GM21619 (cell line): ENCODE results near the gene ETV2.
A peak's percentile ranks its signal among the peaks of the same experiment; 100 is the strongest.
"Not testable (repeated sequence)": the region's sequence is repeated elsewhere in the genome, so short reads cannot be mapped to it uniquely, and the experiment has no call there.

Source experiments
- ATAC-seq: cut with Tn5 transposase; IDR thresholded peaks from one replicate; pipeline ENCODE4 v1.9.1; 2021; ENCODE audit not compliant: unreplicated experiment

Gene ETV2

DNA sequence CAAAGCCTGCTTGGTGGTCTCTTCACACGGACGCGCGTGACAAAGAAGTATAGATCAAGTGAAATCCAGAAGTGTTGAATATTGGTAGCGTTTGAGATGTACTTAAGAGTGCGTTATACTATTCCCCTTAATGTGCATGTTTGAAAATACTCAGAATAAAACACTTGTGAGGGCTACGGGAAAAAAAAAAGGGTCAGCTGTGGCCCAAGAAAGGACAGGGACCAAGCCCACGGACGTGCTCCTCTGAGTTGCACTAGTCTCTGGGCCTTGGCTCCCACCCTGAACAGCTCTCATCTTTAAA is 13.3 kb upstream of the ETV2 start:
- no peak for ATAC-seq

DNA sequence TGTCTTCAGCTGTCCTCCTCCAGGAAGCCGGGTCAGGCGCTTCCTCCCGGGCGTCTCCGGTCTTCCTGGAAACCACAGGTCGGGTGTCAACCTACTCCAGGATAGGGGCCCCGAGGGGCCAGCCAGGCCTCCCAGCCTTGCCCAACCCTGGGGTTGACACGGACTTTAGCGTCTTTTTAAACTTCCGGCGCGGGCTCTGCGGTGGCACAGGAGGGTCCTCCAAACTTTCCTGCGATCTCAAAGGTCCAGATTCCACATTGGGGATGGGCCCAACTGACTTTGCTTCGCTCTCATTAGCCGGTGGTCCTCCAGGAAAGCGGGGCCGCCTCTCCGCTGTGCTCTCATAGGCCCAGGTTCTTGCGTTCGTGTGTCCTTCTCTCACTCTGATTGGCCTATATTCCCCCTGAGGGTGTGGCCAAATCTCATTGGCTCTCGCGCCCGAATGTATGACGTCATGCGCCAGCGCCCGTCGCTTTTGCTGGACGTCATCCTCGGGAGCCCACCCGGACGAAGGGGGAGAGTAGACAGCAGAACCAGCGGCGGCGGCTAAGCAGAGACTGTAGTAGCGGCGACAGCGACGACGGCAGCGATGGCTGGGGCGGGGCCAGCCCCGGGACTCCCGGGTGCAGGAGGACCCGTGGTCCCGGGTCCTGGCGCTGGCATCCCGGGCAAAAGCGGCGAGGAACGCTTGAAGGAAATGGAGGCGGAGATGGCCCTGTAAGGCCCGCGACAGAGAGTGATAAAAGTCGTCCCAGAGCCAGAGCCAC is 12.8 kb upstream of the ETV2 start, which contains the start of gene RBM42:
Gene RBM42, plus strand, starts transcription at position 472 of the 767 bp plus-strand sequence. Its CDS starts 118 bp downstream, at position 590.
- peak; percentile 93 for ATAC-seq

DNA sequence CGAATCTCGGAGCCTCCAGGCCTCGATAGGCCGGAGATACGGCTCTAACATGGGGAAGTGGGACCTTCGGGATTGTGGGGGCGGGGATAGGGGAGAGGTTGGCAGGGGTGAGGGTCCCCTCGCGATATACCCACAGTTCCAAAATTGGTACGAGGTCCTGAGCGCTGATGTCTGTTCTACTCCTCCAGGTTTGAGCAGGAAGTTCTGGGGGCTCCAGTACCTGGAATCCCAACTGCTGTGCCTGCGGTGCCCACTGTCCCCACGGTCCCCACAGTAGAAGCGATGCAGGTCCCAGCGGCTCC is 12.3 kb upstream of the ETV2 start:
- peak; percentile 11 for ATAC-seq

DNA sequence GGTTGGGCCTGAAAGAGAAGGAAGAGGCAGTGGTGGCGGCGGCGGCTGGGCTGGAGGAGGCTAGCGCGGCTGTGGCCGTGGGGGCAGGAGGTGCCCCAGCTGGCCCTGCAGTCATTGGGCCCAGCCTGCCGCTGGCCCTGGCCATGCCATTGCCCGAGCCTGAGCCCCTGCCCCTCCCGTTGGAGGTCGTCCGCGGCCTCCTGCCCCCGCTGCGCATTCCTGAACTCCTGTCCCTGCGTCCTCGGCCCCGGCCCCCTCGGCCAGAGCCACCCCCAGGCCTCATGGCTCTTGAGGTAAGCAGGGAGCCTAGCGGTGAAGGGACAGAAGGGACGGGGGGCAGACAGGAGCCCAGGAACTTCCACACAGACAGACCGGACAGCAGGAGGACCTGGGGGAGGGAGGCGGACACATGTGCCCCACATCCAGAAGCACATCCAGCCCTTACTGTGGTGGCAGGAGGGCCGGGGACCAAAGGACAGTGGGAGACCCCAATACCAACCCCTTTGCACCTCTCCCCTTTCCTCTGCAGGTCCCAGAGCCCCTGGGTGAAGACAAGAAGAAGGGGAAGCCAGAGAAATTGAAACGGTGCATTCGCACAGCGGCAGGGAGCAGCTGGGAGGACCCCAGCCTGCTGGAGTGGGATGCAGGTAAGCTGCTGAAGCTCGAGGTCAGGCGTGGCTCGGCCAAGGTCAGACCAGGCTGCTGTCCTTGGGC is 7.7 kb upstream of the ETV2 start:
- ATAC-seq, result no peak

DNA sequence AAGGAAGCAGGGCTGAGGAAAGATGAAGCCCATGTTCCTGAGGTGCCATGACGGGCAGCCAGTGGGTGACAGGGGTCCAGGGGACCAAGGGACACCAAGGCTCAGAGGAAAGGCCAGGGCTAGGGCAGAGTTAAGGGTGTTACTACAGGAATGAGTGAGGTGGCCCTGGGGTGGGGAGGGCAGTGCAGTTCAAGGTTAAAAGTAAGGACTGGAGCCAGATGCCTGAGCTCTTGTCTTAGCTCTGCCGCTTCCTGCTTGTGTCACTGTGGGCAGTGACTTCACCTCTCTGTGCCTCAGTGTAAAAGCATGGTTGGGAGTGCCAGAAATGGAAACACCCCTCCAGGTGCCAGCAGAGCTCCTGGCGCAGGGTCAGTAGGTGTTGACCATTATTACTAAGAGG is 4.9 kb upstream of the ETV2 start:
- no peak for ATAC-seq

DNA sequence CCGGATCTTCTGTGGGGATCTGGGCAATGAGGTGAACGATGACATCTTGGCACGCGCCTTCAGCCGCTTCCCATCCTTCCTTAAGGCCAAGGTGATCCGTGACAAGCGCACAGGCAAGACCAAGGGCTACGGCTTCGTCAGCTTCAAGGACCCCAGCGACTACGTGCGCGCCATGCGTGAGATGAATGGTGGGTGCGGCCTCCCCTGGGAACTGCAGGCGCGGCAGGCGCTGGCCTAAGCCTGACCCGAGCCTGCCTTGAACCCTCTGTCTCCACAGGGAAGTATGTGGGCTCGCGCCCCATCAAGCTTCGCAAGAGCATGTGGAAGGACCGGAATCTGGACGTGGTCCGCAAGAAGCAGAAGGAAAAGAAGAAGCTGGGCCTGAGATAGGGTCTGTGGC is 4.4 kb upstream of the ETV2 start:
- ATAC-seq, result no peak

DNA sequence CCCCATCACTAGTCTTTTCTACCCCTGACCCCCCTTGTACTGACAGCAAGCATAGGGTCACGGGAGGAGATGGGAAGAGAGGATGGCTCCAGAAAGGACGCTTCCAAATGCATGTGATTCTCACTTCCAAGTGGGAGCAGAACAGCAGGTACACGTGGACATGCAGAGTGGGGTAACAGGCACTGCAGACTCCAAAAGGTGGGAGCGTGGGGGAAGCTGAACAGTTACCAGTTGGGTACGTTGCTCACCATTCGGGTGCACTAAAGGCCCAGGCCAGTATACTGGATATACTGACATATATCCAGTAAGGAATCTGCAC is 2.3 kb upstream of the ETV2 start:
- ATAC-seq, result no peak

DNA sequence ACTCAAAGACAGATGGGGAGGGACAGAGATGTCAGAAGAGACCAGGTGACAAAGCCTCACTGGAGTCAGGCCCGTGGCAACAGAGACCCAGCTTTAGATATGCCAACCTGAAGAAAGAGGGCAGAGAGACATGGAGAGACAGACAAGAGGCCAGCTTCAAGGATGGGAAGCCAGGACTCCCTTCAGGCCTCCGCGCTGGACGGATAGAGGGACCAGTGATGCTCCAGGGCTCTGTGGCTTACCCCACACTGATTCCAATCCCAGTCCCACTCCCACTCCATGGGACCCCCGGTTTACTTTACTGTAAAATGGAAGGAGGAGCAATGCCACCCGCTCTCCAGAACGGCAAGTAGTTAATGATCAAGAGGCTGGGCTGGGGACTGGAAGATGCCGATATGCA is 1.7 kb upstream of the ETV2 start:
- ATAC-seq, result no peak

DNA sequence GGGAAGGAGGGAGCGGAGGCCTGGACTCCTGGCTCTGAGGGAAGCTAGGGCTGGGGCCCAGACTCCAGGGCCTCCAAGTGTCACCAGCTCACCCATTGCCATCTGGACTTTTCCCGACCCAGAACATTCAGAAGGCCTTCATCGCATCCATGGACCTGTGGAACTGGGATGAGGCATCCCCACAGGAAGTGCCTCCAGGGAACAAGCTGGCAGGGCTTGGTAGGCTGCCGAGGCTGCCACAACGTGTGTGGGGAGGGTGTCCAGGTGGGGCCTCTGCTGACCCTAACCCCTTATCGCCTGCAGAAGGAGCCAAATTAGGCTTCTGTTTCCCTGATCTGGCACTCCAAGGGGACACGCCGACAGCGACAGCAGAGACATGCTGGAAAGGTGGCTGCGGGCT is 767 bp downstream of the ETV2 start:
- no peak for ATAC-seq

DNA sequence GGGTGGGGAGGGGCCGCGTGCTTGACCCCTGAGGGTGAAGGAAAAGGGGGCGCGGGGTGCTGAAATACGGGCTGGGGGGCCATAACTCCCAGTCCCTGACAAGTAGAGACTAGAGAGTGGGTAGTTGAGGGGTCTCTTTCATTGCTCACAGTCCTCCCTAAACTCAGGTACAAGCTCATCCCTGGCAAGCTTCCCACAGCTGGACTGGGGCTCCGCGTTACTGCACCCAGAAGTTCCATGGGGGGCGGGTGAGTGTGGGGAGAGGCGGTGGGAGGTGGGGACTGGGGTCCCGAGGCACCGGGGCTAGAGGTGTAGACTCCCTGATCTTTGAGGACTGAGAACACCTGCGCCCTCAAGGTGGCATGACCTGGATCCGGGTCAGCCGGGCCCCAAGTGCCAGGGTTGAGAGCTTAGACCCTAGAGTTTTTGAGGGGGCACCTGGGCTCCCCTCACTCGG is 1.3 kb downstream of the ETV2 start:
- ATAC-seq, result peak; percentile 1

DNA sequence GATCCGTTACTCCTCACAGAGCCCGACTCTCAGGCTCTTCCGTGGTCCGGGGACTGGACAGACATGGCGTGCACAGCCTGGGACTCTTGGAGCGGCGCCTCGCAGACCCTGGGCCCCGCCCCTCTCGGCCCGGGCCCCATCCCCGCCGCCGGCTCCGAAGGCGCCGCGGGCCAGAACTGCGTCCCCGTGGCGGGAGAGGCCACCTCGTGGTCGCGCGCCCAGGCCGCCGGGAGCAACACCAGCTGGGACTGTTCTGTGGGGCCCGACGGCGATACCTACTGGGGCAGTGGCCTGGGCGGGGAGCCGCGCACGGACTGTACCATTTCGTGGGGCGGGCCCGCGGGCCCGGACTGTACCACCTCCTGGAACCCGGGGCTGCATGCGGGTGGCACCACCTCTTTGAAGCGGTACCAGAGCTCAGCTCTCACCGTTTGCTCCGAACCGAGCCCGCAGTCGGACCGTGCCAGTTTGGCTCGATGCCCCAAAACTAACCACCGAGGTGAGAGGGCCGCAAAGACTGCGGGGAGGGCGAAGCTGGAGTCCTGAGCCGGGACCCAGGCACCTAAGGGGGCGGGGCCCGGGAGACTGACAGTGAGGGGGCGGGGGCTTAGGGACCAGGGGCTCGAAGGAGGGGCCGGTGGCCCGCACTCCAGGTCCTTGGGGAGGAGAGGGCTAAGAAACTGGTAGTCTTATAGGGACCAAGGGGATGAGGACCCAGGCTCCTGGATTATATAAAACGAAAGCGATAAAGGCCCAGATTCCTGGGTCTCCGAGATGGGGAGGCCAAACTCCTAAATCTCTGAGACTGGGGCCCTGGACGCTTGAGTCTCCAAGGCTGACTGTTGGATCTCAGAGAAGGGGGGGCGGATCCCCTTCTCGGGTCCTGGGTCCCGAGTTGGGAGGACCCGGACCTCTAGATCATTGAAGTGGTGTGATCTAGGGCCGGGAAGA is 2.0 kb downstream of the ETV2 start:
- peak; percentile 27 for ATAC-seq

DNA sequence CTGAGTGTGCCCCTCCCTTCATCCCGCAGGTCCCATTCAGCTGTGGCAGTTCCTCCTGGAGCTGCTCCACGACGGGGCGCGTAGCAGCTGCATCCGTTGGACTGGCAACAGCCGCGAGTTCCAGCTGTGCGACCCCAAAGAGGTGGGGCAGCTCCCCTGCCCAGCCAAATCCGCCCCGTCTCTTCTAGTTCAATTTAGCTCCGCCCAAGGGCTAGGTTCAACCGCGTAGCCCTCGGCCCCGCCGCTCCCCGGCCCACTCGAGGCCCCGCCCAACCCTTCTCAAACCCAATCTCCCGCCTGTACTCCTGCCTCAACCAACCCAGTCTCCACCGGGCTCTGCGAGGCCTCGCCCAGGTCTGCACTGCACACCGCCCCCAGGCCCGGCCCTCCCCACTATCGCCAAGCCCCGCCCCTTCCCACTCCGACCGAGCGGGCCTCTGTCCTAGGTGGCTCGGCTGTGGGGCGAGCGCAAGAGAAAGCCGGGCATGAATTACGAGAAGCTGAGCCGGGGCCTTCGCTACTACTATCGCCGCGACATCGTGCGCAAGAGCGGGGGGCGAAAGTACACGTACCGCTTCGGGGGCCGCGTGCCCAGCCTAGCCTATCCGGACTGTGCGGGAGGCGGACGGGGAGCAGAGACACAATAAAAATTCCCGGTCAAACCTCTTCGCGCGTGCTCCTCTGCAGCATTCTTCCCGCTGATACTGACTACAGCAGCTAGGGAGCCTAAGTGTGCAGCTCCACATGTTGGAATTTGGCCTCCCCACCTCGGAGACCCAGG is 2.9 kb downstream of the ETV2 start:
- ATAC-seq, result peak; percentile 72

DNA sequence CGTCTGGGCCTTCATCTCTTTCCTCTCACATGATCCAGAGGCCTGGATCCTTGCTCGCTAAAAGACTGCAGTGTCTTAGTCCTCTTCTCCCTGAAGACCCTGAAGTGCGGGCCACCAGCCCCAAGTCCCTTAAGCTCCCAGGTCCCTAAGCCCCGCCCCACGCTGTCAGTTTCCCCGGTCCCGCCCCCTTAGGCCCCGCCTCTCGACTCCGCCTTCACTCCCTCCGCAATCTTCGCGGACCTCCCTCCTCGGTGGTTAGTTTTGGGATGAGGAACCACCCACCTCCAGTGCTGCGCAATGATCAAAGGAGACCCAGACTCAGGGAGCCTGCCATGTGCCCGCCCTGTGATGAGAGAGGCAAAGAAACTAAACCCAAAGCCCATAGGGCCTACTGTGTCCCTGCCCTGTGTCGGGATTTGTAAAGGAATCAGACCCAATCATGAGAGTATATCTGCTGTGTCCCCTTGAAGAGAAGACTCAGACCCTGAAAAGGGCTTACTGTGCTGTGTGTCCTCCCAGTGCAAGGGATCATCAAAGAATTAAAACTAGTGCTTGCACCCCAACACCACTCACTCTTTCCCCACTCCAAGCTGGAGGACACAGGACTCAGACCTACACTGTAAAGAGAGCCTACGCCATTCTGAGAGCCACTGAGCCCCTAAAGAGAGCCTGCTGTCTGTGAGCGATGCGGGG is 3.6 kb downstream of the ETV2 start:
- ATAC-seq, result no peak

DNA sequence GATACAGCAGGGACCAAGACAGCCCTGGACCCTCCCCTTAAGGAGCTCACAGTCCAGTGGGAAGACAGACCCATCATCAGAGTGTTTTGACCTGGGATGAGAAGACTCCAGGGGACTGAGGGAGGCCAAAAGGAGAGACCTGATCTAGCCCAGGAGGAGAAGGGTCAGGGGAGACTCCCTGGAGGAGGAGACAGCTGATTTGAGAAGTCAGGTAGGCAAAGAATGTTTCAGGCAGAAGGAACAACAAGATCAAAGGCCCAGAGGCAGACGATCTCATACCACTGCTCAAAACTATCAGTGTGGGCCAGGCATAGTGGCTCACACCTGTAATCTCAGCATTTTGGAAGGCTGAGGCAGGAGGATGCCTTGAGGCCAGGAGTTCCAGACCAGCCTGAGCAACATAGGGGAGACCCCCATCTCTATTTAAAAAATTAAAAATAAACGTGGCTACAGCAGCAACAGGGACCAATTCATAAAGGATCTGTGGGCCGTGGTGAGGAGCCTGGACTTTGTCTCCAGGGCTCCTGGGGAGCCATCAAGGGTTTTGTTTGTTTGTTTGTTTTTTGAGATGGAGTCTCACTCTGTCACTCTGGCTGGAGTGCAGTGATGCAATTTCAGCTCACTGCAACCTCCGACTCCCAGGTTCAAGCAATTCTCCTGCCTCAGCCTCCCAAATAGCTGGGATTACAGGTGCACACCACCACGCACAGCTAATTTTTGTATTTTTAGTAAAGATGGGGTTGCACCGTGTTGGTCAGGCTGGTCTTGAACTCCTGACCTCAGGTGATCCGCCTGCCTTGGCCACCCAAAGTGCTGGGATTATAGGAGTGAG is 4.4 kb downstream of the ETV2 start:
- no peak for ATAC-seq

DNA sequence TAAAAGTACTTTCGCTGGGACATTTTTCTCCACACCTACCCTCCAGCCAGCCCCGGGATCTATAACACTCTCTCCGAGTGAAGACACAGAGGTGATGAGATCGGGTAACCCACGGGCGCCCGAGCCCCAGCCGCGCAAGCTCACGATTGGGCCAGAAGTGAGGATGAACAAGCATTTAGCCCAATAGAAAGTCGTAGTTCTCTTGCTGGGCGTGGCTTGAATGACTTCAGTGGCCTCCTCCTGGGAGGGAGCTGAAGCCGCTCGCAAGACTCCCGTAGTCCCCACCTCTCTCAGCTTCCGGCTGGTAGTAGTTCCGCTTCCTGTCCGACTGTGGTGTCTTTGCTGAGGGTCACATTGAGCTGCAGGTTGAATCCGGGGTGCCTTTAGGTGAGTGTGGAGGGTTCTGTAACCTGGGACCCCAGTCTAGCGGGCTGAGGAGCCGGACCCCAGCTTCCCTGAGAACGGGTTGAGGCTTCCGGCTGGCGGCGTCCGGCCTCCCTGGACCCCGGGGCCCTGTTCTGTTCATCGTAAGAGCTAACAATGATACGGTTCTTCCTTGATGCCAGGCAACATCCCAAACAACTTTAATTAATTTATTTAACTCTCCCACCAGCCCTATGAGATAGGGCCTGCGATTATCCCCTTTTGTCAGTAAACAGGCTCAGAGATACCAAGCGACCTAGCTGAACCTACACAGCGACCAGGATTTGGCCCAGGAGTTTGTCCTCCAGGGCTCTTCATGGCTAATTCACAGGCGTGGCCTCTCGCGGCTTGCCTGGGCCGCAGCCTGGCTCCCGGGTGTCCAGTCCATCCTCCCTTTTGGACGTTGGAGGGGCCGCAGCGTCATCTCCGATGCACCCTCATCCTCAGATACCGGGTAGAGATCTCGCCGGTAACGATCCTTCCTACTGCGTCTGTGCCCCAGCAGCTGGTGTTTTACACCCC is 6.7 kb downstream of the ETV2 start, which contains the start of gene COX6B1:
Gene COX6B1, plus strand, starts transcription at position 307 of the 945 bp plus-strand sequence. CDS start 2,921 bp downstream, outside the sequence.
- peak; percentile 53 for ATAC-seq

DNA sequence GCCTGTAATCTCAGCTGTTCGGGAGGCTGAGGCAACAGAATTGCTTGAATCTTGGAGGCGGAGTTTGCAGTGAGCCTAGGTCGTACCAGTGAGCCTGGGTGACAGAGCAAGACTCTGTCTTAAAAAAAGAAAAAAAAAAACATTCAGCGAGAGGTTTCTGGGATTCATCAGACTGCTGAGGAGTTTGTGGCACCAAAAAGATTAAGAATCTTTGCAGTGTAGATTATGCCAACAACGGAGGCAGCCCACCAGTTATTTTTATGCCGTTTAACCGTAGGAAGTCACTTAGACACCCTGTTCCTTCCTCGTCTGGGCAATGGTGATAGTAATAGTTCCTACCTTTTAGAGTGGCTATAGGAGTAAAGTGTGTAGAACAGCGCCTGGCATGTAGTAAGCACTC is 9.0 kb downstream of the ETV2 start:
- ATAC-seq, result no peak

DNA sequence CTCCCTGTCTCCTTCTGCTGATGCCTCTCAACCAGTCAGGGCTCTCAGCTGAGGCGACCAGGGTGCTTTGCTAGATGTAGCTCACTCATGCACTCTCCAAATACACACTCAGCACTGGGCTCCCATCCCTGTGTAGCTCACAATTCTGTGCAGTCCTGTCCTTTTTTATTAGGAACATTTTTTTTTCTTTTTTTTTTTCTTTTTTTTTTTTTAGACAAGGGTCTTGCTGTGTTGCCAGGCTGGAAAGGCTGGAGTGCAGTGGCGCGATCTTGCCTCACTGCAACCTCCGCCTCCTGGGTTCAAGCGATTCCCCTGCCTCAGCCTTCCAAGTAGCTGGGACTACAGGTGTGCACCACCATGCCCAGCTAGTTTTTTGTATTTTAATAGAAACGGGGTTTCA is 13.3 kb downstream of the ETV2 start:
- not testable (repeated sequence) for ATAC-seq

DNA sequence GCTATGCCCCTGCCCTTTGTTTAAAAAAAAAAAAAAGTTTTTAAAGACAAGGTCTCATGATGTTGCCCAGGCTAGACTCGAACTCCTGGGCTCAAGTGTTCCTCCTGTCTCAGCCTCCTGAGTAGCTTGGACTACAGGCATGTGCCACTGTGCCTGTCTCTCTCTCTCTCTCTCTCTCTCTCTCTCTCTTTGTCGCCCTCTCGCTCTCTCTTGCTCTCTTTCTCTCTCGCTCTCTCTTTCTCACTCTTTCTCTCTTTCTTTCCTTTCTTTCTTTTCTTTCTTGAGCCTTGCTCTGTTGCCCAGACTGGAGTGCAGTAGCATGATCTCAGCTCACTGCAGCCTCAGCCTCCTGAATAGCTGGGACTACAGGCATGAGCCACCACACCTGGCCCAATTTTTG is 14.1 kb downstream of the ETV2 start:
- ATAC-seq, result no peak
